GM23338 (cell line): ENCODE measurements around the gene MAP2K6.

Experiments used
- EZH2 ChIP-seq: fragments of 200-600 bp; sonication (generic); IDR thresholded peaks from one replicate; pipeline ENCODE4 v1.8.0; 2017; ENCODE audit warnings: antibody characterized with exemption, mild to moderate bottlenecking, low read depth; ENCODE audit not compliant: unreplicated experiment
- EZH2phosphoT487 ChIP-seq: fragments of 200-600 bp; sonication (generic); IDR thresholded peaks from one replicate; pipeline ENCODE4 v1.8.1; 2018; ENCODE audit warnings: antibody characterized with exemption; ENCODE audit not compliant: unreplicated experiment
- POLR2AphosphoS5 ChIP-seq: IDR thresholded peaks from 2 replicates; pipeline ENCODE4 v1.6.1; 2016; ENCODE audit warnings: antibody characterized with exemption, low read depth
- TF ChIP-seq, protein P1 (sequence below), 2 experiments: fragments of 200-600 bp in 1 of 2; sonication (generic) in 1 of 2; conservative IDR thresholded peaks; 2 replicates each; pipeline versions ENCODE4 v1.5.1 to v1.6.1; 2016 to 2017; ENCODE audit warnings: antibody characterized with exemption in 2 of 2, low read depth in 2 of 2, mild to moderate bottlenecking in 2 of 2, moderate library complexity in 1 of 2
- TF ChIP-seq, protein P2 (sequence below): IDR thresholded peaks from 2 replicates; pipeline ENCODE4 v1.6.1; 2016; ENCODE audit warnings: antibody characterized with exemption

DNA sequence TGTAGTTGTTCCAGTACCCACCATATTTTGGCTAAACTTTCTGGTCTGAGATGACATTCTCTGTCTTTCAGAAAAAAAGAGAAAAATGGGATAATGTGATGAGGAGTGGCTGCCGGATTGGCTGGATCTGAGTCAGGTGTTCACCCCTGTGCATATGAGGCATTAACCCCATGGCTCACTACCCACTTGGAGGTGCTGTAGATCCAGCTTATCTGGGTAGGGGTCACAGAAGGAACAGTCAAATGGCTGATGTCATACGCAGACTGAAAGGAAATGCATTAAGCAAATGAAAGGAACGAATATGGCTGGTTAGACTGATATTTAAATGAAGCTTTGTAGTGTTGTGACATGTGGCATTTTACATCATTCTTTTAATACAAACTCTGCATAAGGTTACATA is 17.3 kb downstream of the MAP2K6 start:
- TF ChIP-seq, protein P1, sequence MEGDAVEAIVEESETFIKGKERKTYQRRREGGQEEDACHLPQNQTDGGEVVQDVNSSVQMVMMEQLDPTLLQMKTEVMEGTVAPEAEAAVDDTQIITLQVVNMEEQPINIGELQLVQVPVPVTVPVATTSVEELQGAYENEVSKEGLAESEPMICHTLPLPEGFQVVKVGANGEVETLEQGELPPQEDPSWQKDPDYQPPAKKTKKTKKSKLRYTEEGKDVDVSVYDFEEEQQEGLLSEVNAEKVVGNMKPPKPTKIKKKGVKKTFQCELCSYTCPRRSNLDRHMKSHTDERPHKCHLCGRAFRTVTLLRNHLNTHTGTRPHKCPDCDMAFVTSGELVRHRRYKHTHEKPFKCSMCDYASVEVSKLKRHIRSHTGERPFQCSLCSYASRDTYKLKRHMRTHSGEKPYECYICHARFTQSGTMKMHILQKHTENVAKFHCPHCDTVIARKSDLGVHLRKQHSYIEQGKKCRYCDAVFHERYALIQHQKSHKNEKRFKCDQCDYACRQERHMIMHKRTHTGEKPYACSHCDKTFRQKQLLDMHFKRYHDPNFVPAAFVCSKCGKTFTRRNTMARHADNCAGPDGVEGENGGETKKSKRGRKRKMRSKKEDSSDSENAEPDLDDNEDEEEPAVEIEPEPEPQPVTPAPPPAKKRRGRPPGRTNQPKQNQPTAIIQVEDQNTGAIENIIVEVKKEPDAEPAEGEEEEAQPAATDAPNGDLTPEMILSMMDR (conservative IDR thresholded peaks at IDR 0.05; ENCODE audit: low read depth in 2 of 2): peak in 1 of 2 experiments; percentile 64; a peak in 2 of 4 replicates
- no peak for TF ChIP-seq EZH2
- TF ChIP-seq POLR2AphosphoS5: no peak
- TF ChIP-seq, protein P2, sequence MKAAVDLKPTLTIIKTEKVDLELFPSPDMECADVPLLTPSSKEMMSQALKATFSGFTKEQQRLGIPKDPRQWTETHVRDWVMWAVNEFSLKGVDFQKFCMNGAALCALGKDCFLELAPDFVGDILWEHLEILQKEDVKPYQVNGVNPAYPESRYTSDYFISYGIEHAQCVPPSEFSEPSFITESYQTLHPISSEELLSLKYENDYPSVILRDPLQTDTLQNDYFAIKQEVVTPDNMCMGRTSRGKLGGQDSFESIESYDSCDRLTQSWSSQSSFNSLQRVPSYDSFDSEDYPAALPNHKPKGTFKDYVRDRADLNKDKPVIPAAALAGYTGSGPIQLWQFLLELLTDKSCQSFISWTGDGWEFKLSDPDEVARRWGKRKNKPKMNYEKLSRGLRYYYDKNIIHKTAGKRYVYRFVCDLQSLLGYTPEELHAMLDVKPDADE: no peak
- TF ChIP-seq EZH2phosphoT487: no peak
